Measurements from ENCODE around the gene PDP2.
A peak's percentile ranks its signal among the peaks of the same experiment; 100 is the strongest.

DNA sequence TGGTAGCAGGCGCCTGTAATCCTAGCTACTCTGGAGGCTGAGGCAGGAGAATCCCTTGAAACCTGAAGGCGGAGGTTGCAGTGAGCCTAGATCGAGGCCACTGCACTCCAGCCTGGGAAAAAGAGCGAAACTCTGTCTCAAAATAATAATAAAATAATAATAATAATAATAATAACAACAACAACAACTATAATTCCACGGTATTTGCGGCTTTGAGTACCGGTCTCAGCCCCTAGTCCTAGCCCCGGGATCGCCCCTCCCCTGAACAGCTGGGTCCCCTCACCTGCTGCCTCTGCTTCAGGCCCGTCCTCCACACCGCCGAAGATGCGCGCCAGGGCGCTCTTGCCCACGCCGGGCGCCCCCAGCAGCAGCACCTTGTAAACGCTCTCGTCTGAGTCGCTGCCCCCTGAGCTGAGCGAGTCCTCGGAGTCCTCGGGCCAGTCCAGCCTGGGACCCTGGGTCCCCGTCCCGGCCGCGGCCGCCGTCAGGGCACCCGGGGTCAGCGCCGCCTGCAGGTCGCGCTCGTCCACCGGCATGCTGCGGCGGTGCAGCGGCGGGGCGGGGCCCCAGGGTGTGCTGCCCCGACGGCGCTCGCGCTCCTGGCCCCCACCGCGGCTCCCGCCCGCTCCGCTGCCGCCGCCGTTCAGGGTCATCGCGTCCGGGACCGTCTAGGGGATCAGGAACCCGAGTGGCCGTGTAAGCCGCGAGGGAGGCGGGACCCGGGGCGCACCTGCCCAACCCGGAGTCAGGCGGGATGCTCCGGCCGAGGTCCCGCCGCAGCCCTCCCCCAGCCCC is 44.4 kb downstream of the PDP2 start:
- TF ChIP-seq, protein P1, sequence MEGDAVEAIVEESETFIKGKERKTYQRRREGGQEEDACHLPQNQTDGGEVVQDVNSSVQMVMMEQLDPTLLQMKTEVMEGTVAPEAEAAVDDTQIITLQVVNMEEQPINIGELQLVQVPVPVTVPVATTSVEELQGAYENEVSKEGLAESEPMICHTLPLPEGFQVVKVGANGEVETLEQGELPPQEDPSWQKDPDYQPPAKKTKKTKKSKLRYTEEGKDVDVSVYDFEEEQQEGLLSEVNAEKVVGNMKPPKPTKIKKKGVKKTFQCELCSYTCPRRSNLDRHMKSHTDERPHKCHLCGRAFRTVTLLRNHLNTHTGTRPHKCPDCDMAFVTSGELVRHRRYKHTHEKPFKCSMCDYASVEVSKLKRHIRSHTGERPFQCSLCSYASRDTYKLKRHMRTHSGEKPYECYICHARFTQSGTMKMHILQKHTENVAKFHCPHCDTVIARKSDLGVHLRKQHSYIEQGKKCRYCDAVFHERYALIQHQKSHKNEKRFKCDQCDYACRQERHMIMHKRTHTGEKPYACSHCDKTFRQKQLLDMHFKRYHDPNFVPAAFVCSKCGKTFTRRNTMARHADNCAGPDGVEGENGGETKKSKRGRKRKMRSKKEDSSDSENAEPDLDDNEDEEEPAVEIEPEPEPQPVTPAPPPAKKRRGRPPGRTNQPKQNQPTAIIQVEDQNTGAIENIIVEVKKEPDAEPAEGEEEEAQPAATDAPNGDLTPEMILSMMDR (IDR thresholded peaks at IDR 0.05) = peak in 3 of 4 experiments; percentile 13 to 42 (median 25)
- TF ChIP-seq POLR2A (IDR thresholded peaks at IDR 0.05) = no peak
- TF ChIP-seq POLR2AphosphoS5 (IDR thresholded peaks at IDR 0.05) = no peak
